Retinal pigment epithelial cell (primary cell): ENCODE data around the gene BORCS5.

Experiments
- DNase-seq: peaks from one replicate; pipeline ENCODE4 v3.0.0-alpha.2; 2010; ENCODE audit warnings: low read depth
- H3K4me3 ChIP-seq: 2 replicates; pipeline ENCODE4 v1.5.1; 2011; ENCODE audit warnings: mild to moderate bottlenecking, low read length, control low read depth, moderate library complexity
- CTCF ChIP-seq: conservative IDR thresholded peaks from 2 replicates; pipeline ENCODE4 v1.5.1; 2011; ENCODE audit warnings: low read depth, low read length, control low read depth, inconsistent platforms

BORCS5 gene

GRCh38 chr12:12445165-12445881, 88.4 kb downstream of the BORCS5 start:
- DNase-seq, result no peak
- no peak overlapping the region for H3K4me3 ChIP-seq
- no peak for TF ChIP-seq CTCF

- TF ChIP-seq CTCF, result no peak
- no peak overlapping the region for H3K4me3 ChIP-seq
- no peak for DNase-seq
Observed at GRCh38 chr12:12445882-12446181, 89.0 kb downstream of the BORCS5 start.

- DNase-seq, result no peak
- TF ChIP-seq CTCF, result no peak
- no peak overlapping the region for H3K4me3 ChIP-seq
Observed at GRCh38 chr12:12446786-12447185, 89.9 kb downstream of the BORCS5 start.

GRCh38 chr12:12447236-12447635, 90.4 kb downstream of the BORCS5 start:
- H3K4me3 ChIP-seq, result no peak overlapping the region
- no peak for TF ChIP-seq CTCF
- DNase-seq, result no peak

GRCh38 chr12:12447837-12448236, 91.0 kb downstream of the BORCS5 start:
- TF ChIP-seq CTCF, result no peak
- DNase-seq, result no peak
- no peak overlapping the region for H3K4me3 ChIP-seq

GRCh38 chr12:12449533-12450025, 92.7 kb downstream of the BORCS5 start:
- TF ChIP-seq CTCF, result no peak
- DNase-seq, result no peak
- H3K4me3 ChIP-seq, result no peak overlapping the region

- H3K4me3 ChIP-seq, result no peak overlapping the region
- TF ChIP-seq CTCF, result no peak
- no peak for DNase-seq
Observed at GRCh38 chr12:12450043-12450471, 93.2 kb downstream of the BORCS5 start.
